ENCODE results near the gene RAB35.

GRCh38 chr12:120125792-120126634 is 9.5 kb upstream of the RAB35 start:
- TF ChIP-seq PKNOX1 (IDR thresholded peaks at IDR 0.05) (no peak), SP1 (IDR thresholded peaks at IDR 0.05) (no peak), FOXA1 (IDR thresholded peaks at IDR 0.05) (no peak), FOXK2 (IDR thresholded peaks at IDR 0.05) (no peak), ZNF384 (IDR thresholded peaks at IDR 0.05) (no peak), NFRKB (IDR thresholded peaks at IDR 0.05) (no peak), TARDBP (IDR thresholded peaks at IDR 0.05) (no peak), ARNT (IDR thresholded peaks at IDR 0.05) (no peak), L3MBTL2 (conservative IDR thresholded peaks at IDR 0.05) (no peak), SUZ12 (IDR thresholded peaks at IDR 0.05) (no peak)
